GM20000 (cell line): ENCODE measurements around the gene PKNOX1.
"Not testable (repeated sequence)": the region's sequence is repeated elsewhere in the genome, so short reads cannot be mapped to it uniquely, and the experiment has no call there.

ENCODE experiments used
- DNase-seq: peaks from one replicate; pipeline ENCODE4 v3.0.0; 2012; ENCODE audit warnings: low spot score
- TF ChIP-seq, protein P1 (sequence below): IDR thresholded peaks from 2 replicates; pipeline ENCODE4 v1.5.1; 2012; ENCODE audit warnings: mild to moderate bottlenecking, control low read depth; ENCODE audit errors: extremely low read depth, missing control alignments

PKNOX1 gene

DNA sequence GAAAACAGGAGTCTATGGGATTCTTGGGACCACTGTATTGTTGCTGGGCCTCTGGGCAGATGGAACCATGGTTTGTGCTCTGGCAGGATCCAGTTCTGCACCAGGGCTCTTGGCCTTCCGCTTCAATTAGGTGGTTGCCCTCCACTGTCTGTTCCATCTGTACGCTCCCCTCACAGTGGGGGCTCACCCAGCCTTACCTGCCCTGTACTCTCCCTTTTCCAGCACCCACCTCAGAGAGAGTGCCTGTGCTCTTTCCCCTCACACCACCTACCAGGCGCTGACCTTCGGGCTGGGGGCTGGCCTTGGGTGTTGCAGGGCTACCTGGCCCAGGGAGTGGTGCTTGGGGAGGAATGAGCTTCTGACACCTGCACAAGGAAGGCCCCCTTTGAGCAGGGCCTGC lies 7.5 kb downstream of the PKNOX1 start:
- no peak for DNase-seq
- TF ChIP-seq, protein P1, sequence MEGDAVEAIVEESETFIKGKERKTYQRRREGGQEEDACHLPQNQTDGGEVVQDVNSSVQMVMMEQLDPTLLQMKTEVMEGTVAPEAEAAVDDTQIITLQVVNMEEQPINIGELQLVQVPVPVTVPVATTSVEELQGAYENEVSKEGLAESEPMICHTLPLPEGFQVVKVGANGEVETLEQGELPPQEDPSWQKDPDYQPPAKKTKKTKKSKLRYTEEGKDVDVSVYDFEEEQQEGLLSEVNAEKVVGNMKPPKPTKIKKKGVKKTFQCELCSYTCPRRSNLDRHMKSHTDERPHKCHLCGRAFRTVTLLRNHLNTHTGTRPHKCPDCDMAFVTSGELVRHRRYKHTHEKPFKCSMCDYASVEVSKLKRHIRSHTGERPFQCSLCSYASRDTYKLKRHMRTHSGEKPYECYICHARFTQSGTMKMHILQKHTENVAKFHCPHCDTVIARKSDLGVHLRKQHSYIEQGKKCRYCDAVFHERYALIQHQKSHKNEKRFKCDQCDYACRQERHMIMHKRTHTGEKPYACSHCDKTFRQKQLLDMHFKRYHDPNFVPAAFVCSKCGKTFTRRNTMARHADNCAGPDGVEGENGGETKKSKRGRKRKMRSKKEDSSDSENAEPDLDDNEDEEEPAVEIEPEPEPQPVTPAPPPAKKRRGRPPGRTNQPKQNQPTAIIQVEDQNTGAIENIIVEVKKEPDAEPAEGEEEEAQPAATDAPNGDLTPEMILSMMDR: no peak

DNA sequence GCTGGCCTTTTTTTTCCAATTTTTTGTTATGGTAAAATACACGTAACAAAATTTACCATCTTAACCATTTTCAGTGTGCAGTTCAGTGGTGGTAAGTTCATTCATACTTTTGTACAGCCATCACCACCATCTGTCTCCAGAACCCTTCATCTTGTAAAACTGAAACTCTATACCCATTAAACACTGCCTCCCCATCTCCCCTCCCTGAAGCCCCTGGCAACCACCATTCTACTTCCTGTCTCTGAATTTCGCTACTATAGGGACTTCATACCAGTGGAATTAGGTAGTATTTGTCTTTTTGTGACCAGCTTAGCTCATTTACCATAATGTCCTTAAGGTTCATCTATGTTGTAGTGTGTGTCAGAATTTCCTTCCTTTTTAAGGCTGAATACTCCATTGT lies 8.7 kb downstream of the PKNOX1 start:
- TF ChIP-seq, protein P1: no peak
- DNase-seq: no peak

DNA sequence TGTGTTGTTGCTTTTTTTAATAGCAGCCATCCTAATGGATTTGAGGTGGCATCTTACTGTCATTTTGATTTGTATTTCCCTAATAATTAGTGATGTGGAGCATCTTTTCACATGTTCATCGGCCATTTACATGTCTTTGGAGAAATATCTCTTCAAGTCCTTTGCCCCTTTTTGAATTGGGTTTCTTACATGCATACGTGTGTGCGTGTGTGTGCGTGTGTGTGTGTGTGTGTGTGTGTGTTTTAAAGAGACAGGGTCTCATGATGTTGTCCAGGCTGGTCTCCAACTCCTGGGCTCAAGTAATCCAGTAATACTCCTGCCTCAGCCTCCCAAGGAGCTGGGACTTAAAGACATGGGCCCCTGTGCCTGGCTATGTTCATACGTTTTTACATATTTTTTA lies 9.5 kb downstream of the PKNOX1 start:
- no peak for DNase-seq
- TF ChIP-seq, protein P1: no peak

DNA sequence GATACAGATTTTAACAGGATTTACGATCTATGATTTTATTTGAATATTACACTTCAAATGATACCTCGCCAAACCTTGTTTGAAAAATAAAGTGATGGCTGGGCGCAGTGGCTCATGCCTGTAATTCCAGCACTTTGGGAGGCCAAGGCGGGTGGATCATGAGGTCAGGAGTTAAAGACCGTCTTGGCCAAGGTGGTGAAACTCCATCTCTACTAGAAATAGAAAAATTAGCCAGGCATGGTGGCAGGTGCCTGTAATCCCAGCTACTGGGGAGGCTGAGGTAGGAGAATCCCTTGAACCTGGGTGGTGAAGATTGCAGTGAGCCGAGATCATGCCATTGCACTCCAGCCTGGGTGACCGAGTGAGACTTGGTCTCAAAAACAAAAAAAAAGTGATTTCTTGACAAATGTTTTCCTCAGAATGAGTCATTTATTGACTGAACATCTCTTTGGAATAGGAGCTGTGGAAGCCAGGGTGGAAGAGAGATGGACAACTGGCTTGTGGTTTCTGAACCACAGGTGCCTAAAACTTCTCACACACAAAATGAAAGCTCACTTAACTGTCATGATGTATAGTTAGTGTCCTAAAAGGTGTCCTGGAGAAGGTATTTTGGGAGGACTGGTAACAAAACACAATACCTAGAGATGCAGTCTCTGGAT lies 11.9 kb downstream of the PKNOX1 start:
- no peak for DNase-seq
- TF ChIP-seq, protein P1: no peak

DNA sequence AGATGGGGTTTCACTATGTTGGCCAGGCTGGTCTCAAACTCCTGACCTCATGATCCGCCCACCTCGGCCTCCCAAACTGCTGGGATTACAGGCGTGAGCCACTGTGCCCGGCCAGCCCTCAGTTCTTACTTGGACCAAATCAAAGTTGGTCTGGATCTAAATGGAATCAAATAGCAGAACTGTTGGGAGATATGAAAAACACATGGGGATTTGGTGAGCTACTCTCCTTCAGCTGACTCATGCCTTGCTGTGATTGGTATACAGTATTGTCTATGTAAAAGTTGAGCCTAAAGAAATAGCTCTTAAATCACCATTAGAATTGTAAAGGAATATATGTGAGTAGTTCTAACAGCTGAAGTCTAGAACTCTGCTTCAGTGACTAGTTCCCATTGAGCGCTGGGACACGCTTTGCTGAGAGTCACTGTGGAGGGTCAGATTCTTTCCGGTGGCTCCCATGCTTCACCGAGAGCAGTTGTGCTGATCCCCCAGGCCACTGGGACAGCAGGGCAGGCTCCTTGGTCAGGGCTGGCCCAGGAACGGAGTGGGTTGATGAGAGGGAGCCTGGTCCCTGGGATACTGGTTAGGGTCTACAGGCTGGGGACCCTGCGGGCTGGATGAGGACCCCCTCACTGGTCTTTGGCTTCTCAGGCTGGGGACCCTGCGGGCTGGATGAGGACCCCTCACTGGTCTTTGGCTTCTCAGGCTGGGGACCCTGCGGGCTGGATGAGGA lies 14.0 kb downstream of the PKNOX1 start:
- TF ChIP-seq, protein P1: no peak
- no peak for DNase-seq

DNA sequence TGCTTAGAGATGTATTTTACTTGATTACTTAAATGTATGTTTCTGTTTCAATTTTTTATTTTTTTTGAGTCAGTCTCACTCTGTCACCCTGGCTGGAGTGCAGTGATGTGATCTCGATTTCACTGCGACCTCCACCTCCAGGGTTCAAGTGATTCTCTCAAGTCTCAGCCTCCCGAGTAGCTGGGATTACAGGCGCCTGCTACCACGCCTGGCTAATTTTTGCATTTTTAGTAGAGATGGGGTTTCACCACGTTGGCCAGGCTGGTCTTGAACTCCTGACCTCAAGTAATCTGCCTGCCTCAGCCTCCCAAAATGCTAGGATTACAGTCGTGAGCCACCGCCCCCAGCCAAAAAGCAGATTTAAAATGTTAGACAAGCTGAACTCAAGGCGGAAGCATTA lies 15.0 kb downstream of the PKNOX1 start:
- not testable (repeated sequence) for DNase-seq

DNA sequence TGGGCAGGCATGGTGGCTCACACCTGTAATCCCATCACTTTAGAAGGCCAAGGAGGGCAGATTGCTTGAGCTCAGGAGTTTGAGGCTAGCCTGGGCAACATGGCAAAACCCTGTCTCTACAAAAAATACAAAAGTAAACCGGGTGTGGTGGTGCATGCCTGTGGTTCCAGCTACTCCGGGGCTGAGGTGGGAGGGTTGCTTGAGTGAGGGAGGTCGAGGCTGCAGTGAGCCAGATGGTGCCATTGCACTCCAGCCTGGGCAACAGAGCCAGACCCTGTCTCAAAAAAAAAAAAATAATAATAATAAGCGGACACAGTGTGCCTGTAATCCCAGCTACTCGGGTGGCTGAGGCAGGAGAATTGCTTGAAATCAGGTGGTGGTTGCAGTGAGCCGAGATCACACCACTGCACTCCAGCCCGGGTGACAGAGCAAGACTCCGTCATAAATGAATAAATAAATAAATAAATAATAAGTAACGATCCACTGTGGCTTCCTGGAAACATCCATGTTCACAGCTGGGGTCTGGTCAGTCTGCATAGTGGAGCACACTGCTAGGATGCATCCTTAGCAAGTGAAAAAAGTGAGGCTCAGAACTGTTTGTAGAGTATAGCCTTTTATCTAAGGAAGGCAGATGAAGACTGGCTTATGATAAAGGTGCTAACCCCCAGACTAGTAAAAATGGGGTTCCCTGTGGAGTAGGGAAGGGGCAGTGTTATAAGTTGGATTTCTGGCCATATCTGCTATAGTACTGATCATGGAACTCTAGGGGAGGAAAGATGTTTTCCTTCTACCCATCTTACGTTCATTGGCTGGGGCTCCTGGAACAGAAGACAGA lies 15.7 kb downstream of the PKNOX1 start:
- TF ChIP-seq, protein P1: no peak
- DNase-seq: no peak
